ENCODE results near the gene CDH13.

GRCh38 chr16:83626204-83626603 is 999.4 kb downstream of the CDH13 start:
- no peak for TF ChIP-seq CTCF (IDR thresholded peaks at IDR 0.05; ENCODE audit: poor library complexity)
- no peak for TF ChIP-seq EZH2phosphoT487 (IDR thresholded peaks at IDR 0.05; ENCODE audit: low read depth, severe bottlenecking, unreplicated experiment)

Measured in hepatocyte (in vitro differentiated cells).